GM21447 (cell line): ENCODE results near the gene KLHL12.
A peak's percentile ranks its signal among the peaks of the same experiment; 100 is the strongest.

Source experiments
- ATAC-seq: cut with Tn5 transposase; IDR thresholded peaks from one replicate; pipeline ENCODE4 v1.9.1; 2021; ENCODE audit not compliant: unreplicated experiment

Gene KLHL12

DNA sequence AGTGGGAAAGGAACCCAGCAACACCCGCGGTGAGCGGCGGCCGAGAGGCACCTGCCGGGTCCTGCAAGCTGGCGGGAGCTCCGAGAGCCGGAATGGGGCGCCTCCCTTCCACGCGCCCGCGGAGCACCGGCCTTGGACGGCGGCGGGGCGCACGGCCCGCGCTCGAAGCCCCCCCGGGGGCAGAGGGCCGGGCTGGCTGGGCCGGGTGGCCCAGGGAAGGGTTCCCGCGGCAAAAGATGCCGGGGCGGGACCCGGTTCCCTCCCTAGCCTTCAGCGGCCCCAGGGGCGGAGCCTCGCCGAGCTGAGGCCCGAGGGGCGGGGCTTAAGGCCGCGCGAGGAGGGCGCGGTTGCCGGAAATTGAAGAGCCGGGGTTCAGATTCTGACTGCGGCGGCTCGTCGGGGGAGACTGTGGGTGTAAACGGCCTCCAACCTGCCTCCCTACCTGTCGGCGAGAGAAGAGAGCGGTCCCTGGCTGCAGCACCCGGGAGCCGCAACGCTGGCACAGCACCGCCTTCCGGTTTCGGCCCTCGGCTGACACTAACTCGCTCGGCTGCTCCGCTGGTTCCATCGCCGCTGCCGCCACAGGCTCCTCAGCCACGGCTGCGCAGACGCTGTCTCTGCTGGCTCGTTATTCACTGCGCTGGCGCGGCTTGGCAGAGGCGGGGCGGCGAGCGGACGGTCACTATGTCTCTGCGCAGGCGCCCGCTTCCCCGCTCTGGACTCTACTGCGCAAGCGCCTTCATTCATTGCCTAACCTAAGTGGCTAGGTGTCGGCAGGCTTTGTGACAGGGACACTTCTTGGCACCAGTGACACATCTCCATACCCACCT lies 38.3 kb downstream of the KLHL12 start, which contains the start of gene RABIF:
TSS of gene RABIF (minus strand) at position 619 of the 830 bp plus-strand sequence. CDS start at position 568, 51 bp downstream.
- peak; percentile 87 for ATAC-seq

- ATAC-seq = no peak
Measured at GRCh38 chr1:202888221-202888530, 38.9 kb downstream of the KLHL12 start.

DNA sequence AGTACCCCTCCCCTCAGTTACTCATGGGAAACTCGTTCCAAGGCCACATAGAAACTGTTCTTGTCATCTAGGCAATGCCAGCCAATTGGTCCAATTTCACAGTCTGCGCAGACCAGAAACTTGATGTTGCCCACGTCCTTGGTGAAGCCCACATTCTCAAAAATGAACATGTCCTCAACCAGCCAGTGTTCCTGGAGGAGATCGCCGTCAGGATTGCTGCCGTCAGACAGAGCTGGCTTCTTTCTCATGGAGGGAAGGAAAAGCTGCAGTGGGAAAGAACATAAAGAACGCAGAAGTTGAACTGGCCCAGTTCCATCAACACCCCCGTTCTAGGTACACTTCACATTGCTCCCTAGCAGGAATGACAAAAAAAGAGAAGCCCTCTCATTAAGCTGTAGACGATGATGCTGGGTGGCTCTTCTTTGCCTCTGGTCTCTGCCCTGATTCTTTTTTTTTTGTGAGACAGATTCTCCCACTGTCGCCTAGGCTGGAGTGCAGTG lies 46.0 kb downstream of the KLHL12 start:
- ATAC-seq = no peak

DNA sequence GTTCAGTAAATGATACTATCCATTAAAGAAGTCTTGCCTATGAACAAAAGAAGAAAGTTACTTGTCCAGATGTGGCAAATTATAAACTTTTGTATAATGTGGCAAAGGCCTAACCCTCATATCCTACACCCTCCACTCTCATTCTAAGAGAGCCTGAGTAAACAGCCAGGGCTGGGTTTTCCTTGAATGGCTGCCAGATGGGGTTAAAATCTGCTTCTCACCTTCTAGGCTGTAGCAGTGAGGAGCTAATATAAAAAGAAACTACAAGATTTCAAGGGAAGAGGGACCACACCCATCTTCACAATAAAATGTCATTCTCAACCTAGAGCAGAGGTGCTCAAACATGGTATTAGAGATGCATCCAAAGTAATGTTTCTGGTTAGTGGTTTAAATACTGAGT lies 47.0 kb downstream of the KLHL12 start:
- no peak for ATAC-seq

GRCh38 chr1:202879128-202879527 lies 47.9 kb downstream of the KLHL12 start:
- ATAC-seq = no peak

- no peak for ATAC-seq
Measured at GRCh38 chr1:202873026-202873425, 54.0 kb downstream of the KLHL12 start.

DNA sequence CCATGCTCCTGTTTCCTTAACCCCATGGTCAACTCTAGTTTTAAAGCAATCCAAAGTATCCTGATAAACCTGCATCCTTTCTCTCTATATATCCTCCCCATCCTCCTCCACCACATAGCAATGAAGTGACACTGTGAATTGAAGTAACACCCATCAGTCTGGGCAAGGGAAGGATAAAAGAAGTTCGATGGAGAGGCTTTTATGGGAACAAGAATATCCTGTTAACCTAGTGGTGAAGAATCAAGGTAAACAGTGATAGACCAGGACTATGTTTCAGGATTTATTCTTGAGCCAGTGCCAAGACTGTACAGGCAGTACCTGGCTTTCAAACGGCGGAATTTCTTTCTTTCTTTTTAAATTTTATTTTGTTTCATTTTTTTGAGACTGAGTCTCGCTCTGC lies 55.7 kb downstream of the KLHL12 start:
- no peak for ATAC-seq

DNA sequence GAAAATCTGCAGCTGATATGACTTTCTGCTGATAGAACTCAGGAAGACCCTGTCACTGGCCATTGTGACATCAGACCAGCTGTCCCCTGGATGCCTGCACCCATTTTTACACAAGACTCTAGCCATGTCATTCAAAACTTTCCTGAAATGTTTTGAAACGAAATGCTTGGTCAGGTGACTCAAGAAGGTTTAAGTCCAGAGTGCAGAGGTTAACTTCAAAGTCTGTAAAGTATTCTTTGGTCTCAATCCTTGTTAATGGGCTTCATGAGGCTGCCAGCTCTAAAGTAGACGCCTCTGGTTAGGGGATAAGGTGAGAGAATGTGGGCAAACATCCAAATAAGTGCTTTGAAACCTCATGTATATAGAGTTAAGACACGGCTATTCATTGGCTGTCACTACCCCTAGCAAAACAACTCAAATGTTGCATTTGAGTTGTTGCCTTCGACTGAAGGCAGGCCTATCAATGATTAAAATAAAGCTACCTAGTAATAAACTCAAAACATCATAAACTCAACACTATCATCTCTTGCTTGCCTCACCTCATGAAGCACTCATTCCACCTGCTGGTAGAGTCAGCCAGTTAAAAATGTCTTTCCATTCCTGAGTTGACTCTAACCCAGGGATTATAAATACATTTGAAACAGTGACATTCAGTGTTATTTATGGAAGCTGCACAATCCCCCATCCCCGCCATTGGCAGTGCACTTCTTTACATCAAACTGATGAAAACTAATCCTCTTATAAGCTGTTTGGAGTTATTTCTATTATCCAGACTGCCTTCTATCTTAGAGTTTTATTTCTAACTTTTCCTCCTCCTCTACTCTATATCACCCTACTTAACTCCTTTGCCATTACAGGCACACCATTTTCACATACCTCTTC lies 64.1 kb downstream of the KLHL12 start:
- ATAC-seq = no peak

GRCh38 chr1:202861420-202862132 lies 65.5 kb downstream of the KLHL12 start:
- peak; percentile 85 for ATAC-seq

DNA sequence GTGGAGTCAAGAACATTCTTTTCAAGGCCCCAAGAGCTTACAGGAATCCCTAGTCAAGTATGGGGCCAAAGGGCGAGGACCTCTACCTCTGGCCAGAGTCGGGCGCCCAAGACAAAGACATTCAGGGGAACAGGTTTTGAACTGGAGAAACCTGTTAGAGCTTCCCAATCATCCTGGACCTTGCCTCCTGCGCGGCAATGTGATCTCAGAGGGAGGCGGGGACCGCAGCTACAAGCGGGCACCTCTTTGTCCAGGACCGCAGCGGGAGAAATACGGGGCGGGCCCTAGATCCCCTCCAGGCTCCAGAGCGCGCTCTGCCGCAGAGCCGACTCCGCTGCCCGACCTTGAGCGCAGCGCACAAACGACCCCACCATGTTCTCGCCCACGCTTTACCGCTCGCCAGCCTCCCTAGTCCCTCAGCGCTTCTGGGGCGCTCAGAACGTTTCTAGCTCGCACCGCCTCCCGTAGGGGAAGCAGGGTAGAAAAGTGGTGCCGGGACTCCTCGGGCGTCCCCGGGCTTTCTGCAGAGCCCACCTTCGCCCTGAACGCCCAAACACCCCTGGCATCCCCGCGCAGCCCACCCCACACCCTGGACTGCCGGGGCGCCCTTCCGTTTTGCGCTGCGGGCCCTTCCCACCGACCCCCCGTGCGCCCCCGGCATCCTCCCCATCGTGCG lies 66.2 kb downstream of the KLHL12 start:
- peak; percentile 26 for ATAC-seq

DNA sequence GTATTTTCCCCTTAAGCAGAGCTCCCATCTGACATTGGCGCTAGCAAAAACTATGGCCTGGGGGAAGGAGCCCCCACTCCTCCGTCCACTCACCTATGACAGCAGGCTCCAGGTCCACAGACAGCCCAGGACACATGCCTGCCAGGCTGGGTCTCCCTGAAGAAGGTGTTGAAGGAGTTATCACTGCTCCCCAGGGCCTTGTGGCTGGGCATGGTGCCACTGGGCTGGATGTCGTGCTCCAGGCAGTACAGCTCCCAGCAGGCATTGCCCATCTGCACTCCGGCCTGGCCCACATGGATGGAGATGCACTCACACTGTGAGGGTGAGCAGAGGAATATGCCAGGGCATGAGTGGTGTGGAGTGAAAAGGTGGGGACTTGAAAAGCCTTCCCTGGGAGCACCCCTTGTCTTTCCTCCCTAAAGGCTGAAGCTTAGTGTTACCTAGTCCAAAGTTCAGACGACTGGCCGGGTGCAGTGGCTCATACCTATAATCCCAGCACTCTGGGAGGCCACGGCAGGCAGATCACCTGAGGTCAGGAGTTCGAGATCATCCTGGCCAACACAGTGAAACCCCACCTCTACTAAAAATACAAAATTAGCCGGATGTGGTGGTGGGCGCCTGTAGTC lies 68.1 kb downstream of the KLHL12 start:
- ATAC-seq = no peak

DNA sequence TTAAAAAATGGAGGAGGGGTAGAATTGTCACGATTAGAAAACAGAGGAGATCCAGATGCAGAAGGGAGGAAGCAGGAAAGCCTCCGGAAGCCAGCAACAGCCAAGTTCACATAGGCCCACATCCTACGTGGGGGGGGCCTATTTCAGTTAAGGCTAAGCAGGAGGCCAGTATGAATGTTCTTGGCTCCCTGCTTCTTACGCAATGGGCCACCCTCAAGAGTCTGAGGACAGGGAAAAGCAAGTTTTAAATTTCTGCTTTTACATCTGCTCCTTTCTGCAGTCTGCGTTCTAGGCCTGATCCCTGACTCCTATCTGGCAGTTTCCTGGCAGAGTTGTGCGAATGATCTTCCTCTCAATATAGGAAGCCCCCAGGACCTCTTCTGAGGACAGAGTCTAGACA lies 68.7 kb downstream of the KLHL12 start:
- no peak for ATAC-seq

- ATAC-seq = no peak
Measured at GRCh38 chr1:202857136-202857610, 69.9 kb downstream of the KLHL12 start.

DNA sequence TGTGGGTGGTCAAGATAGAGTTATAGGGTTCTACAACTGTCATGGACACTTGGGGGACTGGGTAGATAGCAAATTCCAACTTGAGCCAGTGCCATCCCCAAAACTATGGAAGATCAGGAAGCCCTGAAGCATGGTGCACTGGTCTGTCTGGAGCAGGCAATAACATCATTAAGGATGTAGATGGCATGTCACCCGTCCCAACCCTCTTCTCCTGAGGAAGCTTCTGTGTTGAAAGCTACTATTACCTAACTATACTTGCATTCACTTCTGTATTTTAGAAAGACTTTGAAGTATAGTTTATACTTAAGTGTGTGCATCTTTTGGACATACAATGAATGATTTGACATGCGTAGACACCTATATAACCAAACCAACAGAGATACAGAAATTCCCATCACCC lies 71.0 kb downstream of the KLHL12 start:
- no peak for ATAC-seq

GRCh38 chr1:202854787-202855186 lies 72.2 kb downstream of the KLHL12 start:
- ATAC-seq = no peak

- ATAC-seq = no peak
Measured at GRCh38 chr1:202852163-202852904, 74.7 kb downstream of the KLHL12 start.

- ATAC-seq = no peak
Measured at GRCh38 chr1:202850593-202851362, 76.3 kb downstream of the KLHL12 start.

DNA sequence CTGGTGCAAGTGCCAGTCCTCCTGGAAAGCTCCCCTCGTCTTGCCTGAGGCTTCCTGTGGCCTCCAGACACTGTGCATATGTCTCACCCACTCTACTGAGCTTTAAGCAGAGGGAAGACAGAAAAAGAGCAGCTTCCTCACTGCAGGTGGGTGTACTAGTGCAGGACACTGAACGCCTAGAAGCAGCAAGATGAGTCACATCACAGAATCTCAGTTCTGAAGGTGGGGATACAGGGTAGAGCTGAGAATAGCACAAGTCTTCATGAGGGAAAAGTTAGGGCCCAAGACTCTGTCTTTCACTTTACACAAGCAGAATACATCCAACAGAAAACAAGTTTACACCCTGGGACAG lies 78.9 kb downstream of the KLHL12 start:
- ATAC-seq = peak; percentile 83

- ATAC-seq = no peak
Measured at GRCh38 chr1:202844935-202845334, 82.1 kb downstream of the KLHL12 start.
